ENCODE data around the gene APOC3. TPM values are rescaled to one million over a fixed set of nuclear protein-coding genes. Genes with fewer than 3 reads are reported as not detected.

Gene APOC3
- total and polyA plus RNA-seq, 9 of the 15 experiments (the other 6 are each of a cell fraction or from before 2014, with no cell fraction given), result 1.1 TPM; not detected in 8

DNA sequence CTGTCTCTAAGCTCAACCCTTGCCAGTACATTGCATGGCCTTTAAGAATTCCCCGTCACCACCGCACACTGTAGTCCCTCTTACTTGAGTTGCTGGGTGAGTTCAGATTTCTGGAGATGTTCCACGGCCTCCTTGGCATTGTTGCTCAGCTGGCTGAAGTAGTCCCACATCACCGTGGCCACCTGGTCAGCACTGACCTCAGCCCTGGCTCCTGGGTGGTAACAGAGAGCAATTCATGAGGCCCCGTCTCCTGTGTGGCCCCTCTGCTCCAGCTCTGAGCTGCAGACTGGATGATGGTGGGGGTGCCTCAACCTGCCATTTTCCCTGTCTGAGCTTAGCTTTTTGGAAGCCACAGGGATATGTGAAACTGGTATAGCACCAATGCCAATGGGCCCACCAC is 7.1 kb upstream of the APOC3 start:
- Histone ChIP-seq H3K27ac (ENCODE audit: extremely low read depth, low read depth, low read length) (no peak overlapping the region), H3K9me1 (ENCODE audit: control insufficient read depth, insufficient read depth, low read length) (no peaks in the 10 kb centered on the region), H3K36me3 (ENCODE audit: control insufficient read depth, insufficient read depth, low read length) (no peaks in the 10 kb centered on the region), H3K9me3 (replicated peaks; ENCODE audit: control insufficient read depth, insufficient read depth, low read depth, low read length) (no peaks in the 10 kb centered on the region), H3K4me2 (ENCODE audit: insufficient read depth, low read length) (no peak overlapping the region), H3K4me3 (no peak overlapping the region), H3K79me2 (ENCODE audit: control insufficient read depth, insufficient read depth, low read length) (no peaks in the 10 kb centered on the region), H3K27me3 (ENCODE audit: control insufficient read depth in 2 of 2, insufficient read depth in 2 of 2, low read length in 2 of 2) (peaks cover 0 to 10% of the 10 kb centered on the region in 2 experiments; a peak in 1 of 5 replicates), H3K9ac (ENCODE audit: insufficient read depth in 1 of 2, low read depth in 2 of 2, low read length in 2 of 2) (no peak overlapping the region), H2AFZ (ENCODE audit: low read depth, low read length) (no peak overlapping the region), H4K20me1 (replicated peaks; ENCODE audit: control insufficient read depth, insufficient read depth, low read length) (no peaks in the 10 kb centered on the region), H3K4me1 (replicated peaks in 1 of 2; ENCODE audit: control insufficient read depth in 2 of 2, insufficient read depth in 2 of 2, low read length in 2 of 2) (peaks cover 8 to 23% of the 10 kb centered on the region in 2 experiments; a peak in 4 of 5 replicates)
- no peak for ATAC-seq
- intact Hi-C loops (cut with micrococcal nuclease), result no loop called here
- FAIRE-seq, result no peak
- DNase-seq (ENCODE audit: extremely low read depth in 1 of 4, low spot score in 3 of 4), result no peak
- ChIA-PET CTCF (ENCODE audit: low intra/inter-chr PET ratio) (no interaction called here), POLR2A (interaction anchor here (0.7 kb wide), 1 partner anchor 40 kb away, joined by 3 read pairs; no protein-coding TSS in a partner anchor)
- TF ChIP-seq, protein P1, sequence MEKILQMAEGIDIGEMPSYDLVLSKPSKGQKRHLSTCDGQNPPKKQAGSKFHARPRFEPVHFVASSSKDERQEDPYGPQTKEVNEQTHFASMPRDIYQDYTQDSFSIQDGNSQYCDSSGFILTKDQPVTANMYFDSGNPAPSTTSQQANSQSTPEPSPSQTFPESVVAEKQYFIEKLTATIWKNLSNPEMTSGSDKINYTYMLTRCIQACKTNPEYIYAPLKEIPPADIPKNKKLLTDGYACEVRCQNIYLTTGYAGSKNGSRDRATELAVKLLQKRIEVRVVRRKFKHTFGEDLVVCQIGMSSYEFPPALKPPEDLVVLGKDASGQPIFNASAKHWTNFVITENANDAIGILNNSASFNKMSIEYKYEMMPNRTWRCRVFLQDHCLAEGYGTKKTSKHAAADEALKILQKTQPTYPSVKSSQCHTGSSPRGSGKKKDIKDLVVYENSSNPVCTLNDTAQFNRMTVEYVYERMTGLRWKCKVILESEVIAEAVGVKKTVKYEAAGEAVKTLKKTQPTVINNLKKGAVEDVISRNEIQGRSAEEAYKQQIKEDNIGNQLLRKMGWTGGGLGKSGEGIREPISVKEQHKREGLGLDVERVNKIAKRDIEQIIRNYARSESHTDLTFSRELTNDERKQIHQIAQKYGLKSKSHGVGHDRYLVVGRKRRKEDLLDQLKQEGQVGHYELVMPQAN (IDR thresholded peaks at IDR 0.05; ENCODE audit: borderline replicate concordance), result no peak
- BruUV-seq (replicated peaks), result no TSS peak
- 44% methylated on average over 5 of the region's 5 CpGs for WGBS (ENCODE audit: insufficient coverage, low coverage, missing lambda C conversion rate)
- in situ Hi-C loops (cut with MboI), result no loop called here

Data from K562 (cell line).